ENCODE data around the gene TAS1R3. TPM values are rescaled to one million over a fixed set of nuclear protein-coding genes. Genes with fewer than 3 reads are reported as not detected.

Gene TAS1R3
- total and polyA plus RNA-seq, 4 donors = 0.19 to 0.36 (median 0.33) TPM; not detected in 1

DNA sequence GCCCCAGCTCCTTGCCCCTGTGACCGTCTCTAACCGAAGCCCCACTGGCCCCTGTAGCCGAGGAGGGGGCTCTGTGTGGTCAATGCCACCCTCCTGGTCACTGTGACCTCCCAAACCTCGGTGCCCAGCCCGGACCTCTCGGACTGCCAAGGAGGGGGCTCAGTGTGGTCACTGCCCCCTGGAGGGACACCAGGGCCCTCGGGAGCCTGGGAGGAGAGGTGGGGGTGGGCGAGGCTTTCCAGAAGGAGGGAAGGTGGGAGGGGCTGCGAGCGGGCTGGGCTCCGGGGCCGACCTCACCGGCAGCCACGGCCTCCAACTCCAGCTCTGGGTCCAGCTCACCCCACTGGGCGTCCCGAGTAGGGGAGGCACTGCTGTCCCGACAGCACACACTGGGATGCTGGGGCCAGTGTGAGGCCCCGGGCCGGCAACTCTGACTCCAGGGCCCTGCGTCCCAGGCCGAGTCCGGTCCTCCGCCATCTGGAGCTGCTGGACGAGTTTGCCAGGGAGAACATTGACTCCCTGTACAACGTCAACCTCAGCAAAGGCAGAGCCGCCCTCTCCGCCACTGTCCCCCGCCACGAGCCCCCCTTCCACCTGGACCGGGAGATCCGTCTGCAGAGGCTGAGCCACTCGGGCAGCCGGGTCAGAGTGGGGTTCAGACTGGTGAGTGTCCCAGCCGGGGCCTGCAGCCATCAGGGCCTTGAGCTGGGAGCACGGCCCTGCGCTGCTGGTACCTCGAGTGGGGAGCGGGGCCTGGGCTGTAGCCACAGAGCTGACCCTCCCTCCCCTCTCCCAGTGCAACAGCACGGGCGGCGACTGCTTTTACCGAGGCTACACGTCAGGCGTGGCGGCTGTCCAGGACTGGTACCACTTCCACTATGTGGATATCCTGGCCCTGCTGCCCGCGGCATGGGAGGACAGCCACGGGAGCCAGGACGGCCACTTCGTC, 44.5 kb upstream of the TAS1R3 start:
- TF ChIP-seq ATF3 (IDR thresholded peaks at IDR 0.05) (no peak), HNF4G (IDR thresholded peaks at IDR 0.05) (no peak), REST (IDR thresholded peaks at IDR 0.05) (no peak), RXRA (IDR thresholded peaks at IDR 0.05) (no peak), EGR1 (IDR thresholded peaks at IDR 0.05; ENCODE audit: low read depth in 2 of 2) (no peak), FOXA1 (IDR thresholded peaks at IDR 0.05) (no peak), YY1 (IDR thresholded peaks at IDR 0.05) (no peak), GABPA (IDR thresholded peaks at IDR 0.05 in 1 of 2, conservative IDR thresholded peaks at IDR 0.05 in 1 of 2) (no peak), JUND (IDR thresholded peaks at IDR 0.05) (no peak), NR2F2 (IDR thresholded peaks at IDR 0.05) (no peak), FOXA2 (IDR thresholded peaks at IDR 0.05) (no peak), TAF1 (conservative IDR thresholded peaks at IDR 0.05) (no peak), HNF4A (conservative IDR thresholded peaks at IDR 0.05) (no peak), RAD21 (IDR thresholded peaks at IDR 0.05) (no peak), SP1 (IDR thresholded peaks at IDR 0.05) (no peak)
- TF ChIP-seq, protein P1, sequence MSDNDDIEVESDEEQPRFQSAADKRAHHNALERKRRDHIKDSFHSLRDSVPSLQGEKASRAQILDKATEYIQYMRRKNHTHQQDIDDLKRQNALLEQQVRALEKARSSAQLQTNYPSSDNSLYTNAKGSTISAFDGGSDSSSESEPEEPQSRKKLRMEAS (IDR thresholded peaks at IDR 0.05) = no peak
- TF ChIP-seq, protein P2, sequence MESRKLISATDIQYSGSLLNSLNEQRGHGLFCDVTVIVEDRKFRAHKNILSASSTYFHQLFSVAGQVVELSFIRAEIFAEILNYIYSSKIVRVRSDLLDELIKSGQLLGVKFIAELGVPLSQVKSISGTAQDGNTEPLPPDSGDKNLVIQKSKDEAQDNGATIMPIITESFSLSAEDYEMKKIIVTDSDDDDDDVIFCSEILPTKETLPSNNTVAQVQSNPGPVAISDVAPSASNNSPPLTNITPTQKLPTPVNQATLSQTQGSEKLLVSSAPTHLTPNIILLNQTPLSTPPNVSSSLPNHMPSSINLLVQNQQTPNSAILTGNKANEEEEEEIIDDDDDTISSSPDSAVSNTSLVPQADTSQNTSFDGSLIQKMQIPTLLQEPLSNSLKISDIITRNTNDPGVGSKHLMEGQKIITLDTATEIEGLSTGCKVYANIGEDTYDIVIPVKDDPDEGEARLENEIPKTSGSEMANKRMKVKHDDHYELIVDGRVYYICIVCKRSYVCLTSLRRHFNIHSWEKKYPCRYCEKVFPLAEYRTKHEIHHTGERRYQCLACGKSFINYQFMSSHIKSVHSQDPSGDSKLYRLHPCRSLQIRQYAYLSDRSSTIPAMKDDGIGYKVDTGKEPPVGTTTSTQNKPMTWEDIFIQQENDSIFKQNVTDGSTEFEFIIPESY (IDR thresholded peaks at IDR 0.05) = no peak
- TF ChIP-seq, protein P3, sequence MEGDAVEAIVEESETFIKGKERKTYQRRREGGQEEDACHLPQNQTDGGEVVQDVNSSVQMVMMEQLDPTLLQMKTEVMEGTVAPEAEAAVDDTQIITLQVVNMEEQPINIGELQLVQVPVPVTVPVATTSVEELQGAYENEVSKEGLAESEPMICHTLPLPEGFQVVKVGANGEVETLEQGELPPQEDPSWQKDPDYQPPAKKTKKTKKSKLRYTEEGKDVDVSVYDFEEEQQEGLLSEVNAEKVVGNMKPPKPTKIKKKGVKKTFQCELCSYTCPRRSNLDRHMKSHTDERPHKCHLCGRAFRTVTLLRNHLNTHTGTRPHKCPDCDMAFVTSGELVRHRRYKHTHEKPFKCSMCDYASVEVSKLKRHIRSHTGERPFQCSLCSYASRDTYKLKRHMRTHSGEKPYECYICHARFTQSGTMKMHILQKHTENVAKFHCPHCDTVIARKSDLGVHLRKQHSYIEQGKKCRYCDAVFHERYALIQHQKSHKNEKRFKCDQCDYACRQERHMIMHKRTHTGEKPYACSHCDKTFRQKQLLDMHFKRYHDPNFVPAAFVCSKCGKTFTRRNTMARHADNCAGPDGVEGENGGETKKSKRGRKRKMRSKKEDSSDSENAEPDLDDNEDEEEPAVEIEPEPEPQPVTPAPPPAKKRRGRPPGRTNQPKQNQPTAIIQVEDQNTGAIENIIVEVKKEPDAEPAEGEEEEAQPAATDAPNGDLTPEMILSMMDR (IDR thresholded peaks at IDR 0.05; ENCODE audit: low read depth, low read length, missing input control) = no peak
- no peak for DNase-seq (ENCODE audit: low spot score)
- 73% methylated on average over 50 of the region's 50 CpGs for WGBS

More for the DNA sequence above, 44.5 kb upstream of the TAS1R3 start:
- Histone ChIP-seq H3K27ac (ENCODE audit: low read depth in 1 of 2, low read length in 2 of 2) (no peak overlapping the region), H3K36me3 (ENCODE audit: control insufficient read depth in 4 of 4, insufficient read depth in 3 of 4, low read depth in 1 of 4, low read length in 3 of 4) (no peaks in the 10 kb centered on the region), H3K27me3 (ENCODE audit: control insufficient read depth in 4 of 4, insufficient read depth in 4 of 4, low read length in 3 of 4) (no peaks in the 10 kb centered on the region), H3K4me3 (ENCODE audit: low read depth in 1 of 3, low read length in 3 of 3) (no peak overlapping the region), H3K9me3 (ENCODE audit: control insufficient read depth in 4 of 4, low read length in 3 of 4) (no peaks in the 10 kb centered on the region), H3K9ac (ENCODE audit: low read depth in 1 of 2, low read length in 2 of 2) (no peak overlapping the region), H3K4me1 (ENCODE audit: control insufficient read depth in 4 of 4, insufficient read depth in 4 of 4, low read length in 3 of 4) (peaks cover 4 to 22% (median 14%) of the 10 kb centered on the region in 4 donors)

All from liver (tissue), 9 donors.